Iris pigment epithelial cell (primary cell): Measurements from ENCODE around the gene MAPRE2.

Experiments
- DNase-seq: peaks from one replicate; pipeline ENCODE4 v3.0.0-alpha.2; 2011; ENCODE audit warnings: low read depth

MAPRE2 gene

GRCh38 chr18:35040988-35041814 is at the start of gene MAPRE2:
MAPRE2 (plus strand) TSS chr18:35041413; CDS start chr18:35041540, 127 bp downstream.
- peak; percentile 96 for DNase-seq

- no peak for DNase-seq
Observed at GRCh38 chr18:34991561-34991960, 49.7 kb upstream of the MAPRE2 start.

- no peak for DNase-seq
Observed at GRCh38 chr18:34993289-34993688, 47.9 kb upstream of the MAPRE2 start.

- no peak for DNase-seq
Observed at GRCh38 chr18:34995746-34996145, 45.5 kb upstream of the MAPRE2 start.

GRCh38 chr18:34998661-34999060 is 42.6 kb upstream of the MAPRE2 start:
- no peak for DNase-seq

GRCh38 chr18:34999756-35000289 is 41.4 kb upstream of the MAPRE2 start:
- DNase-seq: no peak

- DNase-seq: no peak
Observed at GRCh38 chr18:35000457-35000856, 40.8 kb upstream of the MAPRE2 start.

GRCh38 chr18:35002120-35002519 is 39.1 kb upstream of the MAPRE2 start:
- DNase-seq: no peak

GRCh38 chr18:35005963-35006577 is 35.1 kb upstream of the MAPRE2 start:
- DNase-seq: peak; percentile 67

GRCh38 chr18:35010156-35010555 is 31.1 kb upstream of the MAPRE2 start:
- DNase-seq: no peak

GRCh38 chr18:35010993-35011392 is 30.2 kb upstream of the MAPRE2 start:
- DNase-seq: no peak

GRCh38 chr18:35019933-35020332 is 21.3 kb upstream of the MAPRE2 start:
- peak; percentile 49 for DNase-seq

- no peak for DNase-seq
Observed at GRCh38 chr18:35022426-35023001, 18.7 kb upstream of the MAPRE2 start.

- DNase-seq: no peak
Observed at GRCh38 chr18:35024196-35024595, 17.0 kb upstream of the MAPRE2 start.

- DNase-seq: peak; percentile 55
Observed at GRCh38 chr18:35024965-35025364, 16.2 kb upstream of the MAPRE2 start.

GRCh38 chr18:35026407-35027061 is 14.7 kb upstream of the MAPRE2 start:
- no peak for DNase-seq

- no peak for DNase-seq
Observed at GRCh38 chr18:35027206-35027605, 14.0 kb upstream of the MAPRE2 start.

- no peak for DNase-seq
Observed at GRCh38 chr18:35028536-35028935, 12.7 kb upstream of the MAPRE2 start.

GRCh38 chr18:35029103-35029502 is 12.1 kb upstream of the MAPRE2 start:
- peak; percentile 67 for DNase-seq

GRCh38 chr18:35029770-35030169 is 11.4 kb upstream of the MAPRE2 start:
- DNase-seq: no peak

- DNase-seq: no peak
Observed at GRCh38 chr18:35030277-35030989, 10.8 kb upstream of the MAPRE2 start.

- no peak for DNase-seq
Observed at GRCh38 chr18:35032113-35032512, 9.1 kb upstream of the MAPRE2 start.
